Brain microvascular endothelial cell (primary cell): ENCODE data around the gene ARSG.

Source experiments
- DNase-seq: peaks from one replicate; pipeline ENCODE4 v3.0.0-alpha.2; 2020
- H3K27ac ChIP-seq: fragments of 250-450 bp; sonication (Bioruptor Pico); 2 replicates; pipeline ENCODE4 v1.5.1; 2020; ENCODE audit warnings: mild to moderate bottlenecking, moderate library complexity
- H3K27me3 ChIP-seq: fragments of 250-450 bp; sonication (Bioruptor Pico); replicated peaks from 2 replicates; pipeline ENCODE4 v1.5.1; 2020; ENCODE audit warnings: mild to moderate bottlenecking
- H3K36me3 ChIP-seq: fragments of 250-450 bp; sonication (Bioruptor Pico); replicated peaks from 2 replicates; pipeline ENCODE4 v1.5.1; 2020; ENCODE audit warnings: mild to moderate bottlenecking
- H3K4me3 ChIP-seq: 2 replicates; pipeline ENCODE4 v1.5.1; 2011; ENCODE audit warnings: low read depth, mild to moderate bottlenecking, control low read depth, low read length, moderate library complexity
- CTCF ChIP-seq: IDR thresholded peaks from 2 replicates; pipeline ENCODE4 v1.5.1; 2011; ENCODE audit warnings: low read depth, mild to moderate bottlenecking, moderate library complexity, low read length, control low read depth, inconsistent platforms; ENCODE audit errors: missing control alignments
- in situ Hi-C: cut with HindIII; loops from 2 replicates; pipeline ENCODE4 v1.10.0; 2017; ENCODE audit warnings: low sequenced_read_pairs, low pct_ligation_motif_present

The ARSG gene

GRCh38 chr17:68382582-68383085 is 91.3 kb downstream of the ARSG start:
- TF ChIP-seq CTCF, result no peak
- in situ Hi-C loops, result no loop called here
- Histone ChIP-seq H3K4me3 (no peak overlapping the region), H3K27me3 (no peaks in the 10 kb centered on the region), H3K27ac (peak overlapping the region; percentile 84), H3K36me3 (no peaks in the 10 kb centered on the region)
- DNase-seq, result no peak

- H3K27ac ChIP-seq, result peak overlapping the region; percentile 84
- no peak for TF ChIP-seq CTCF
These were observed 91.8 kb downstream of the ARSG start for GRCh38 chr17:68383120-68383442.

GRCh38 chr17:68383443-68384321 is 92.4 kb downstream of the ARSG start:
- Histone ChIP-seq H3K36me3 (no peaks in the 10 kb centered on the region), H3K27ac (peak overlapping the region; percentile 84), H3K27me3 (no peaks in the 10 kb centered on the region), H3K4me3 (no peak overlapping the region)
- in situ Hi-C loops, result no loop called here
- no peak for TF ChIP-seq CTCF
- peak; percentile 91 for DNase-seq

More at GRCh38 chr17:68383120-68383442, 91.8 kb downstream of the ARSG start:
- Histone ChIP-seq H3K4me3 (no peak overlapping the region), H3K36me3 (no peaks in the 10 kb centered on the region), H3K27me3 (no peaks in the 10 kb centered on the region)
- in situ Hi-C loops, result no loop called here
- DNase-seq, result no peak

GRCh38 chr17:68384471-68384870 is 93.2 kb downstream of the ARSG start:
- H3K36me3 ChIP-seq, result no peaks in the 10 kb centered on the region
- in situ Hi-C loops, result no loop called here
- H3K4me3 ChIP-seq, result no peak overlapping the region
- H3K27me3 ChIP-seq, result no peaks in the 10 kb centered on the region
- H3K27ac ChIP-seq, result peak overlapping the region; percentile 84
- no peak for TF ChIP-seq CTCF
- DNase-seq, result no peak

- Histone ChIP-seq H3K27me3 (no peaks in the 10 kb centered on the region), H3K36me3 (no peaks in the 10 kb centered on the region), H3K4me3 (no peak overlapping the region), H3K27ac (peak overlapping the region; percentile 84)
- no peak for DNase-seq
- in situ Hi-C loops, result no loop called here
- no peak for TF ChIP-seq CTCF
These were observed 93.6 kb downstream of the ARSG start for GRCh38 chr17:68384941-68385340.
